Measurements from ENCODE around the gene HLA-DRB5.
"Not testable (repeated sequence)": the region's sequence is repeated elsewhere in the genome, so short reads cannot be mapped to it uniquely, and the experiment has no call there.

The HLA-DRB5 gene

GRCh38 chr6:32529697-32530430 lies at the start of gene HLA-DRB5:
TSS of gene HLA-DRB5 (minus strand) at chr6:32530287. CDS start at chr6:32530224, 63 bp downstream.
- no peak for DNase-seq (ENCODE audit: low read depth)

- no peak for DNase-seq (ENCODE audit: low read depth)
Observed at GRCh38 chr6:32578962-32579361, 48.9 kb upstream of the HLA-DRB5 start.

GRCh38 chr6:32577493-32577892 lies 47.4 kb upstream of the HLA-DRB5 start:
- not testable (repeated sequence) for DNase-seq (ENCODE audit: low read depth)

GRCh38 chr6:32576250-32576649 lies 46.2 kb upstream of the HLA-DRB5 start:
- DNase-seq (ENCODE audit: low read depth): no peak

GRCh38 chr6:32570363-32570905 lies 40.3 kb upstream of the HLA-DRB5 start:
- DNase-seq (ENCODE audit: low read depth): no peak

GRCh38 chr6:32568561-32568960 lies 38.5 kb upstream of the HLA-DRB5 start:
- DNase-seq (ENCODE audit: low read depth): no peak

- no peak for DNase-seq (ENCODE audit: low read depth)
Observed at GRCh38 chr6:32566957-32567356, 36.9 kb upstream of the HLA-DRB5 start.

- DNase-seq (ENCODE audit: low read depth): no peak
Observed at GRCh38 chr6:32565511-32565910, 35.4 kb upstream of the HLA-DRB5 start.

- DNase-seq (ENCODE audit: low read depth): no peak
Observed at GRCh38 chr6:32562940-32563339, 32.9 kb upstream of the HLA-DRB5 start.

- no peak for DNase-seq (ENCODE audit: low read depth)
Observed at GRCh38 chr6:32559747-32560146, 29.7 kb upstream of the HLA-DRB5 start.

GRCh38 chr6:32558426-32559057 lies 28.5 kb upstream of the HLA-DRB5 start:
- no peak for DNase-seq (ENCODE audit: low read depth)

GRCh38 chr6:32554116-32554965 lies 24.3 kb upstream of the HLA-DRB5 start:
- no peak for DNase-seq (ENCODE audit: low read depth)

- no peak for DNase-seq (ENCODE audit: low read depth)
Observed at GRCh38 chr6:32553037-32553742, 23.1 kb upstream of the HLA-DRB5 start.

GRCh38 chr6:32551410-32551809 lies 21.3 kb upstream of the HLA-DRB5 start:
- DNase-seq (ENCODE audit: low read depth): no peak

- DNase-seq (ENCODE audit: low read depth): no peak
Observed at GRCh38 chr6:32539839-32540238, 9.8 kb upstream of the HLA-DRB5 start.

GRCh38 chr6:32530431-32530793 lies 325 bp upstream of the HLA-DRB5 start:
- not testable (repeated sequence) for DNase-seq (ENCODE audit: low read depth)

- no peak for DNase-seq (ENCODE audit: low read depth)
Observed at GRCh38 chr6:32522302-32523047, 7.6 kb downstream of the HLA-DRB5 start.

- no peak for DNase-seq (ENCODE audit: low read depth)
Observed at GRCh38 chr6:32519910-32520258, 10.2 kb downstream of the HLA-DRB5 start.

GRCh38 chr6:32519118-32519909 lies 10.8 kb downstream of the HLA-DRB5 start:
- no peak for DNase-seq (ENCODE audit: low read depth)

GRCh38 chr6:32517654-32518445 lies 12.2 kb downstream of the HLA-DRB5 start:
- DNase-seq (ENCODE audit: low read depth): no peak
